NCI-H82 (cell line): Measurements from ENCODE around the gene COQ10A.
A peak's percentile ranks its signal among the peaks of the same experiment; 100 is the strongest.
"Not testable (repeated sequence)": the region's sequence is repeated elsewhere in the genome, so short reads cannot be mapped to it uniquely, and the experiment has no call there.

Experiments used
- DNase-seq: peaks from one replicate; lab custom pipeline; 2025; lab: John Stamatoyannopoulos, UW

COQ10A gene

GRCh38 chr12:56280849-56281248 lies 14.1 kb downstream of the COQ10A start:
- no peak for DNase-seq

DNA sequence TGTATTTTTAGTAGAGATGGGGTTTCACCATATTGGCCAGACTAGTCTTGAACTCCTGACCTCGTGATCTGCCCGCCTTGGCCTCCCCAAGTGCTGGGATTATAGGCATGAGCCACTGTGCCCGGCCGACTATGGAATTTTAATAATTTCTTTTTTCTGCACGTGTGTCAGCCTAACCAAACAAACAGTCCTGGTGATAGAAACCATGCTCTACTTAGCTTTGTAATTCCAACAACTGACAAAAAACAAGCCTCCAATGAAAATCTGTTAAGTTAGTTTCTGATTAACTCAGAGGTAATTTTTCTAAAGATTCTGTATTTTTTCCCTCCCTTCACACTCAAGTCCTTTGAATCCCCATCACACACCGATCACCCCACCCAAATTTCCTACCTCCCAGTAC lies 15.3 kb downstream of the COQ10A start:
- DNase-seq, result no peak

DNA sequence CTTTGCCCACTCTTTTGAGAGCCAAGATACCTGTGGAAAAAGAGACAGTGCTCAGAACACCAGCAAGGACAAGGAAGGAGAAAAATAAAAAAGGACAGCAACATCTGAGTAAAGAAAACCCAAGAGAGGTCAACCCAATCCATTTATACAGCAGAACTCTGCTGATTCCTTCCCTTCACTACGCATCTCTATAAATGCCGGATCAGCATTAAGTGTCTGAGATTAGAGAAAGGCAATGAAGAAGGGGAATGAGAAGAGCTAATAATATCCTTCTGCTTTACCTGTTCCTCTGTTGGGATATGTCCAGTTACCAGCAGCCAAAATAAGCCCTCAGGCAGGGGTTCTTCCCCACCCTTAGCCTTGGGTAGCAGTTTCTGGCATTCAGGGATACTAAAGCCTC lies 15.8 kb downstream of the COQ10A start:
- DNase-seq, result no peak

DNA sequence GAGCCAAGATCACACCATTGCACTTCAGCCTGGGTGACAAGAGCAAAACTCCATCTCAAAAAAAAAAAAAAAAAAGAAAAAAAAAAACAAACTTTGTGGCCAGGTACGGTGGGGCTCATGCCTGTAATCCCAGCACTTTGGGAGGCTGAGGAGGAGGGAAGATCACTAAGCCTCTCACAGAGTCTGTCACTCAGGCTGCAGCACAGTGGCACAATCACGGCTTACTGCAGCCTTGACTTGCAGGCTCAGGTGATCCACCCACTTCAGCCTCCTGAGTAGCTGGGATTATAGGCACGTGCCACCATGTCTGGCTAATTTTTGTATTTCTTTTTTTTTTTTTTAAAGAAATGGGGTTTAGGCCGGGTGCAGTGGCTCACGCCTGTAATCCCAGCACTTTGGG lies 17.5 kb downstream of the COQ10A start:
- not testable (repeated sequence) for DNase-seq

- DNase-seq, result no peak
These were observed 19.5 kb downstream of the COQ10A start for GRCh38 chr12:56286044-56286830.

DNA sequence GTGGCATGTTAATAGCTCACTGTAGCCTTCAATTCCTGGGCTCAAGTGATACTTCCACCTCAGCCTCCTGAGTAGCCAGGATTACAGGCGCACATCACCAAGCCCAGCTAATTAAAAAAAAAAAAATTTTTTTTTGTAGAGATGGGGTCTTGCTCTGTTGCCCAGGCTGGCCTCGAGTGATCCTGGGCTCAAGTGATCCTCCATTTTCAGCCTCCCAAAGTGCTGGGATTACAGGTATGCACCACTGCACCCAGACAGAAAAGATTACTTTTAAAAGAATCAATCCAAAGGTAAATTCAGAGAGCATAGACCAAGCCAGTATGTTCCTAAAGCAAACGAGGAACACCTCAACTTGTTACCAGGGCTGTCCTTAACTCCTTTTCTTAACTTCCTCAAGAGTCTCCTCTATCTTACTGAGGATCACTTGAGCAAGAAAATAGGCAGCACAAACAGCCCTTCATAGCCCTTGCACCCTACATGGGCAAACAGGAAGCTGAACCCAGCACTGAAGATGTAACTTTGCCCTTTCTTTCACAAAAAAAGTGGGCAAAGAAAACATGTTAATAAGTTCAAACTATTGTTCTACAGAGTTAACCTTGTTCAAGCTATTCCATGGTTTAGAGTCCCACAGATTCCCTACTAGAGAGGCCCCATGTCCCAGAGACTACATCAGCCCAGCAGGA lies 22.1 kb downstream of the COQ10A start:
- DNase-seq, result no peak

DNA sequence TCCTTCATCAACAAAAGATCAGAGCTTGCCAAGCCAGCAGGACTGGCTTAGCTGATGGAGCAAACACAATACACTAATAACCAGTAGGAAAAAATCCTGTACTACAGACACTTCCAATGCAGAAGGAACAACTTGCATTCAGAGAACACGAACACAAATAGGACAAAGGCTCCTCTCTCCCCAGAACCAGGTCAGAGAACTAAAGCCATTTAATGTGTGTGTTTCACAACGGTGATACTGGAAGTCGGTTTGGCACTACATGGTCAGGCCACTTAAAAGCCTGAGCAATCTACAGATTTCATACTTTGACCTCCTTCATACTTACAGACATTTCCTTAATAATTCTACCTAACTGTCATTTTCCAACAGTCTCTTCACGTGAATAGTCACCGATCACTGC lies 27.1 kb downstream of the COQ10A start:
- no peak for DNase-seq

DNA sequence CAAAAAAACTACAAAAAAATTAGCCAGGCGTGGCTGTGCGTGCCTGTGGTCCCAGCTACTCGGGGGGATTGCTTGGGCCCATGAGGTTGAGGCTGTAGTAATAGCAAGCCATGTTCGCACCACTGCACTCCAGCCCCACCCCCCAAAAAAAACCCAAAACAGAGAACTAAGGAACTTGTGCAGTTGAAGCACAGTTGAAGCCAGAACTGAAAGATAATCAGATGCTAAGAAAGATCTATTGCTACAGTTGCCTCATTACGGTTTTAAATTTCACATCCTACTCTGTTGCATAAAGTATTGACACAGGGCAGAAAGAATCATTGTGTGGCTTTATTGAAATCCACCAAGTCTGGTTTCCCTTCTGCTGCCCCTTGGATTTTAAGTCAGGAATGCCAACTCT lies 29.6 kb downstream of the COQ10A start:
- no peak for DNase-seq

- DNase-seq, result no peak
These were observed 30.7 kb downstream of the COQ10A start for GRCh38 chr12:56297400-56297799.

- DNase-seq, result no peak
These were observed 32.1 kb downstream of the COQ10A start for GRCh38 chr12:56298828-56299227.

DNA sequence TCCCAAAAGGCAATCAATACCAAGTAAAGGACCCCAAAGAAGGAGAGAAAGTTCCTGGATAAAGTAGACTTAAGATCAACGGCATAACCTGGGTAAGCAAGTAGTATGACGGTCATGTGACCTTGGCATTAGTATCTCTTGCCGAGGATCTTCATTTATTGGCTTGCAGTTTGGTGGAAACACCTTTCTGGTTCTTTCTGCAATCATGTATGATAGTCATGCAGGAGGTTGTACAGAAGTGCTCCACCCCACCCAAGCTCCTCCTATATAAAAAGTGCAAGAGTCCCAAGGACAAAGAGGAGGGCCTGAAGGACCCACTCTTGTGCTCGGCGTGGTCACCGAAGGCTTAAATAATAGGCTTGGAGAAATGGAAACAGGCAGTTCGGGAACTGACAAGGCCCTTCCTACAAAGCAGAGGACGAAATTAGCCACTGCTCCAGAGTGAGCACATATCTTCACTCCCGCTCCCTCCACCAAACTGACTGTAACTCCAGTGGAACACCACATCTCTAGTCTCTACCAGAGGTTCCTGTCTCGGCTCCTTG lies 32.6 kb downstream of the COQ10A start:
- DNase-seq, result peak; percentile 55

GRCh38 chr12:56299853-56300643 lies 33.3 kb downstream of the COQ10A start, which contains the start of gene CS:
TSS of gene CS (minus strand) at chr12:56300330. CDS start at chr12:56300201, 129 bp downstream.
- peak; percentile 100 for DNase-seq

GRCh38 chr12:56300644-56301464 lies 34.1 kb downstream of the COQ10A start:
- peak; percentile 43 for DNase-seq

- DNase-seq, result no peak
These were observed 37.5 kb downstream of the COQ10A start for GRCh38 chr12:56304276-56304675.

GRCh38 chr12:56304872-56305590 lies 38.3 kb downstream of the COQ10A start:
- DNase-seq, result peak; percentile 38

GRCh38 chr12:56307221-56307965 lies 40.7 kb downstream of the COQ10A start:
- DNase-seq, result no peak

GRCh38 chr12:56308714-56309113 lies 42.0 kb downstream of the COQ10A start:
- no peak for DNase-seq

GRCh38 chr12:56311003-56311402 lies 44.3 kb downstream of the COQ10A start:
- no peak for DNase-seq

DNA sequence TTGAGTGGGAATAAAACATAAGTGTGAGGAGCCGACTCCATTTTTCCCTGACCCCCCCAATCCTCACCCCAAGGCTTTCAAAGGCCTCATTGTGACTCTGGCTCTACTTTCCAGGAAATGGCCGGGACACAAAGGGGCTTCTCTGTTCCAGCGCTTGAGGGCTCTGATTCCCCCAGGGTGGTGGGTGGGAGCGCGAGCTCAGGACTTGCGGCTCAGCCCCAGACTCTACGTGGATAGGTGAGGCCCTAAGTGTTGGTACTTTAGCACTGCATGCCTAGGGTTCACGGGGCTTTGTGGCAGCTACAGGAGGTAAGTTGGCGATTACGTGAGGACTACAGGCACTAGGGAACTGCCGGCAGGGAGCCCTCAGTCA lies 48.5 kb downstream of the COQ10A start:
- DNase-seq, result peak; percentile 65
